Vagina (tissue), 2 donors: ENCODE results near the gene NDUFV1.

Experiments
- CTCF ChIP-seq, 3 experiments: fragments of 450-650 bp in 2 of 3; fragments of 200-600 bp in 1 of 3; sonication (generic) in 1 of 3; IDR thresholded peaks; one replicate each; pipeline ENCODE4 v1.5.1; 2017 to 2019; ENCODE audit warnings: antibody characterized with exemption in 3 of 3, mild to moderate bottlenecking in 2 of 3, moderate library complexity in 2 of 3
- POLR2AphosphoS5 ChIP-seq, 2 donors: sonication (generic); formaldehyde crosslinking; IDR thresholded peaks; one replicate each; pipeline ENCODE4 v1.9.0; 2017; ENCODE audit warnings: antibody characterized with exemption in 2 of 2, mild to moderate bottlenecking in 2 of 2, low read depth in 1 of 2; ENCODE audit not compliant: insufficient read depth in 1 of 2

- TF ChIP-seq POLR2AphosphoS5 (IDR thresholded peaks at IDR 0.05; ENCODE audit: insufficient read depth in 1 of 2, low read depth in 1 of 2), result no peak
- TF ChIP-seq CTCF (IDR thresholded peaks at IDR 0.05), result no peak
These were observed 27.1 kb downstream of the NDUFV1 start for GRCh38 chr11:67633758-67634365.
